Keratinocyte (primary cell): ENCODE data around the gene VKORC1. TPM values are rescaled to one million over a fixed set of nuclear protein-coding genes. Genes with fewer than 3 reads are reported as not detected.
A peak's percentile ranks its signal among the peaks of the same experiment; 100 is the strongest.

Source experiments
- DNase-seq: peaks from one replicate; pipeline ENCODE4 v3.0.0-alpha.2; 2011; ENCODE audit warnings: low read depth, missing footprints, low spot score
- FAIRE-seq: peaks from 2 replicates; lab custom pipeline; 2011; peaks lifted over from hg19 to GRCh38; lab: Jason Lieb, UNC
- H2AFZ ChIP-seq: 2 replicates; pipeline ENCODE4 v1.6.0; 2012; ENCODE audit warnings: low read length, control low read depth, inconsistent platforms; ENCODE audit not compliant: control insufficient read depth
- H3K27ac ChIP-seq: 2 replicates; pipeline ENCODE4 v1.5.1; 2011; ENCODE audit warnings: low read length; ENCODE audit not compliant: control insufficient read depth, insufficient read depth
- H3K27me3 ChIP-seq: 3 replicates; pipeline ENCODE4 v1.6.0; 2011; ENCODE audit warnings: low read length; ENCODE audit not compliant: control insufficient read depth, insufficient read depth; ENCODE audit errors: extremely low read depth
- H3K36me3 ChIP-seq, 2 experiments: 2 replicates in 1 of 2; 3 replicates in 1 of 2; pipeline ENCODE4 v1.5.1; 2011; ENCODE audit warnings: low read length in 2 of 2, mild to moderate bottlenecking in 1 of 2; ENCODE audit not compliant: control insufficient read depth in 2 of 2, insufficient read depth in 2 of 2; ENCODE audit errors: extremely low read depth in 1 of 2
- H3K4me1 ChIP-seq: 3 replicates; pipeline ENCODE4 v1.5.1; 2011; ENCODE audit warnings: low read length; ENCODE audit not compliant: control insufficient read depth, insufficient read depth; ENCODE audit errors: extremely low read depth
- H3K4me2 ChIP-seq: 3 replicates; pipeline ENCODE4 v1.6.0; 2011; ENCODE audit warnings: low read depth, low read length; ENCODE audit not compliant: control insufficient read depth, insufficient read depth; ENCODE audit errors: extremely low read depth
- H3K4me3 ChIP-seq, 3 experiments: fragments of 200-600 bp in 1 of 3; sonication (generic) in 1 of 3; 2 replicates in 2 of 3; 3 replicates in 1 of 3; pipeline ENCODE4 v1.5.1; 2011 to 2016; ENCODE audit warnings: low read length in 3 of 3, mild to moderate bottlenecking in 3 of 3, control low read depth in 2 of 3, inconsistent platforms in 1 of 3, low read depth in 1 of 3, mixed read lengths in 1 of 3, mixed run types in 1 of 3, moderate library complexity in 1 of 3; ENCODE audit not compliant: control insufficient read depth in 2 of 3, insufficient read depth in 2 of 3; ENCODE audit errors: extremely low read depth in 1 of 3
- H3K79me2 ChIP-seq: 2 replicates; pipeline ENCODE4 v1.6.0; 2012; ENCODE audit warnings: low read length; ENCODE audit not compliant: control insufficient read depth, insufficient read depth
- H3K9ac ChIP-seq: 3 replicates; pipeline ENCODE4 v1.6.0; 2011; ENCODE audit warnings: low read length; ENCODE audit not compliant: control insufficient read depth, insufficient read depth; ENCODE audit errors: extremely low read depth
- H3K9me1 ChIP-seq: 3 replicates; pipeline ENCODE4 v1.6.0; 2011; ENCODE audit warnings: low read length; ENCODE audit not compliant: control insufficient read depth, insufficient read depth; ENCODE audit errors: extremely low read depth
- H3K9me3 ChIP-seq: 2 replicates; pipeline ENCODE4 v1.5.1; 2012; ENCODE audit warnings: low read depth, low read length; ENCODE audit not compliant: control insufficient read depth
- H4K20me1 ChIP-seq: 3 replicates; pipeline ENCODE4 v1.6.0; 2011; ENCODE audit warnings: low read length; ENCODE audit not compliant: control insufficient read depth, insufficient read depth; ENCODE audit errors: extremely low read depth
- CTCF ChIP-seq, 3 experiments: IDR thresholded peaks in 1 of 3; conservative IDR thresholded peaks in 1 of 3; optimal IDR thresholded peaks in 1 of 3; 2 replicates in 2 of 3; 3 replicates in 1 of 3; pipeline versions ENCODE3 to v1.5.1; 2011; ENCODE audit warnings: low read length in 3 of 3, mild to moderate bottlenecking in 3 of 3, moderate library complexity in 2 of 3, control low read depth in 1 of 3, inconsistent platforms in 1 of 3; ENCODE audit not compliant: insufficient read depth in 2 of 3; ENCODE audit errors: extremely low read depth in 1 of 3
- EZH2 ChIP-seq: IDR thresholded peaks from one replicate; pipeline ENCODE4 v1.6.1; 2012; ENCODE audit warnings: inconsistent platforms, mild to moderate bottlenecking, low read length, moderate library complexity
- dilution Hi-C: fragments of 300-500 bp; cut with MboI; formaldehyde crosslinking; loops from one replicate; pipeline ENCODE4 v1.7.0; 2020; ENCODE audit warnings: low sequenced_read_pairs; ENCODE audit not compliant: extremely low pct_ligation_motif_present
- polyA plus RNA-seq, 5 experiments: library from polyadenylated mRNA; depleted of rRNA in 3 of 5; stranded (reverse) in 3 of 5; stranded (forward) in 1 of 5; unstranded in 1 of 5; fragments of >200 nt; gene quantifications; 1 replicate in 1 of 5; 2 replicates in 3 of 5; 3 replicates in 1 of 5; pipeline versions ENCODE4 v1.2.1 to v1.2.3, GENCODE V29; 2011 to 2012; ENCODE audit warnings: missing spikeins in 2 of 5, low read depth in 1 of 5, low replicate concordance in 1 of 5

The VKORC1 gene
- polyA plus RNA-seq, 1 donor (not counting 4 experiments of a cell fraction or from before 2014, with no cell fraction given): 73.6 TPM

DNA sequence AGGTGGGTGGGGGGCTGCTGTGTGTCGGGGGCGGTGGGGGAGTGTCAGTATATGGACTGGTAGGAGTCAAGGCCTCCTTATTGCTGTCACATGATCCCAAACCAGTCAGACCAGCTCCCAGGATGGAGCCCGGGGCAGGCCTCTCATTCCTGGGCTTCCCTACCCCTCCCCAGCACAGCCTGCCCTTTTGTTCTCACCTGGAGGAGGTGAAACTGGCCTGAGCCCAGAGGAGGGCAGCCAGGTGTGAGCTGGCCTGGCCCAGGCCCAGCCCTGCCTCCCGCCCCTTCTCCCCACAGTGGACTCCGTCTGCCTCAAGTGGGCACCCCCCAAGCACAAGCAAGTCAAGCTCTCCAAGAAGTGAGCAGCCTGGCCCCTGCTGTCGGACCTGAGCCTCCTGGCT lies 36.3 kb upstream of the VKORC1 start:
- H2AFZ ChIP-seq: no peak overlapping the region
- TF ChIP-seq CTCF (optimal IDR thresholded peaks at IDR 0.05 in 1 of 3, IDR thresholded peaks at IDR 0.05 in 1 of 3, conservative IDR thresholded peaks at IDR 0.05 in 1 of 3; ENCODE audit: extremely low read depth in 1 of 3, insufficient read depth in 2 of 3, low read length in 3 of 3): peak in 1 of 3 experiments; percentile 7
- no peak for TF ChIP-seq EZH2
- peak overlapping the region; percentile 49 for H3K27ac ChIP-seq
- no peaks in the 10 kb centered on the region for H3K27me3 ChIP-seq
- peaks cover 7% of the 10 kb centered on the region for H3K9me1 ChIP-seq
- peaks cover 12 to 35% of the 10 kb centered on the region in 2 experiments for H3K36me3 ChIP-seq
- dilution Hi-C loops: no loop called here
- peak overlapping the region; percentile 54 for H3K4me2 ChIP-seq
- no peaks in the 10 kb centered on the region for H3K9me3 ChIP-seq
- peaks cover 3% of the 10 kb centered on the region for H4K20me1 ChIP-seq
- FAIRE-seq: peak; percentile 85
- H3K9ac ChIP-seq: peak overlapping the region; percentile 54
- H3K79me2 ChIP-seq: peaks cover 29% of the 10 kb centered on the region
- peak overlapping the region in 1 of 3 experiments; percentile 12 for H3K4me3 ChIP-seq
- DNase-seq: no peak
- peaks cover 47% of the 10 kb centered on the region for H3K4me1 ChIP-seq

DNA sequence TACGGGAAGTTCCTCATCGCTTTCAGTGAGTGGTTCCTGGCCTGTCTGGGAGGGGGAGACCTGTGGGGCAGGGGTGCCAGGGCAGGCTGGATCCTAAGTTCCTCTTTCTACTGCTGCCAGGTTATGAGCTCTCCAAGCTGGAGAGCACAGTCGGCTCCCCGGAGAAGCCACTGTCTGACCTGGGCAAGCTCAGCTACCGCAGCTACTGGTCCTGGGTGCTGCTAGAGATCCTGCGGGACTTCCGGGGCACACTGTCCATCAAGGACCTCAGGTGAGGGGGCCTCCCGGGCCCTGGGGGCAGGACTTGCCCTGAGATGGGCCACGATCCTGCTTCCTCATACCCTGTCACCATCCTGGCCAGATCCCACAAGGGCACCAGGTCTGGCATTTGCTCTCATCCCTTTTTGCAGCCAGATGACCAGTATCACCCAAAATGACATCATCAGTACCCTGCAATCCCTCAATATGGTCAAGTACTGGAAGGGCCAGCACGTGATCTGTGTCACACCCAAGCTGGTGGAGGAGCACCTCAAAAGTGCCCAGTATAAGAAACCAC lies 35.8 kb upstream of the VKORC1 start:
- Histone ChIP-seq H3K27me3 (no peaks in the 10 kb centered on the region), H3K9me1 (peaks cover 7% of the 10 kb centered on the region), H4K20me1 (peaks cover 3% of the 10 kb centered on the region), H3K9me3 (no peaks in the 10 kb centered on the region), H3K9ac (peak overlapping the region; percentile 33), H2AFZ (no peak overlapping the region), H3K27ac (peak overlapping the region; percentile 43), H3K4me3 (no peak overlapping the region), H3K4me1 (peaks cover 44% of the 10 kb centered on the region), H3K4me2 (no peak overlapping the region), H3K79me2 (peaks cover 29% of the 10 kb centered on the region), H3K36me3 (peaks cover 12 to 35% of the 10 kb centered on the region in 2 experiments)
- TF ChIP-seq EZH2 (no peak), CTCF (optimal IDR thresholded peaks at IDR 0.05 in 1 of 3, IDR thresholded peaks at IDR 0.05 in 1 of 3, conservative IDR thresholded peaks at IDR 0.05 in 1 of 3; ENCODE audit: extremely low read depth in 1 of 3, insufficient read depth in 2 of 3, low read length in 3 of 3) (no peak)
- dilution Hi-C loops: no loop called here
- FAIRE-seq (no peak), DNase-seq (no peak)
